ENCODE results near the gene RABGAP1L.

RABGAP1L gene

GRCh38 chr1:174791863-174792262 is 632.5 kb downstream of the RABGAP1L start:
- H3K4me3 ChIP-seq (ENCODE audit: low read length) = no peak overlapping the region
- TF ChIP-seq CTCF (conservative IDR thresholded peaks at IDR 0.05; ENCODE audit: low read depth, low read length) = no peak
- DNase-seq (ENCODE audit: low read depth) = no peak

- DNase-seq (ENCODE audit: low read depth) = no peak
- TF ChIP-seq CTCF (conservative IDR thresholded peaks at IDR 0.05; ENCODE audit: low read depth, low read length) = no peak
- H3K4me3 ChIP-seq (ENCODE audit: low read length) = no peak overlapping the region
These were observed 635.5 kb downstream of the RABGAP1L start for GRCh38 chr1:174794861-174795260.

GRCh38 chr1:174795806-174796205 is 636.5 kb downstream of the RABGAP1L start:
- TF ChIP-seq CTCF (conservative IDR thresholded peaks at IDR 0.05; ENCODE audit: low read depth, low read length) = no peak
- no peak overlapping the region for H3K4me3 ChIP-seq (ENCODE audit: low read length)
- DNase-seq (ENCODE audit: low read depth) = no peak

GRCh38 chr1:174797398-174797797 is 638.1 kb downstream of the RABGAP1L start:
- H3K4me3 ChIP-seq (ENCODE audit: low read length) = no peak overlapping the region
- DNase-seq (ENCODE audit: low read depth) = no peak
- no peak for TF ChIP-seq CTCF (conservative IDR thresholded peaks at IDR 0.05; ENCODE audit: low read depth, low read length)

- DNase-seq (ENCODE audit: low read depth) = no peak
- TF ChIP-seq CTCF (conservative IDR thresholded peaks at IDR 0.05; ENCODE audit: low read depth, low read length) = no peak
- H3K4me3 ChIP-seq (ENCODE audit: low read length) = peak overlapping the region; percentile 68
These were observed 639.8 kb downstream of the RABGAP1L start for GRCh38 chr1:174799136-174799479.

- peak overlapping the region; percentile 68 for H3K4me3 ChIP-seq (ENCODE audit: low read length)
- DNase-seq (ENCODE audit: low read depth) = no peak
- TF ChIP-seq CTCF (conservative IDR thresholded peaks at IDR 0.05; ENCODE audit: low read depth, low read length) = no peak
These were observed 641.0 kb downstream of the RABGAP1L start for GRCh38 chr1:174800216-174800851.

GRCh38 chr1:174800876-174801275 is 641.6 kb downstream of the RABGAP1L start:
- DNase-seq (ENCODE audit: low read depth) = no peak
- no peak for TF ChIP-seq CTCF (conservative IDR thresholded peaks at IDR 0.05; ENCODE audit: low read depth, low read length)
- H3K4me3 ChIP-seq (ENCODE audit: low read length) = peak overlapping the region; percentile 68

Data from retinal pigment epithelial cell (primary cell).